Gastroesophageal sphincter (tissue), 3 donors: Measurements from ENCODE around the gene LRRC63.
"Not testable (repeated sequence)": the region's sequence is repeated elsewhere in the genome, so short reads cannot be mapped to it uniquely, and the experiment has no call there.

Experiments used
- CTCF ChIP-seq, 4 experiments: fragments of 200-600 bp in 2 of 4; fragments of 450-650 bp in 2 of 4; sonication (generic) in 1 of 4; IDR thresholded peaks; one replicate each; pipeline ENCODE4 v1.5.1; 2017 to 2019; ENCODE audit warnings: antibody characterized with exemption in 4 of 4, mild to moderate bottlenecking in 2 of 4, moderate library complexity in 2 of 4
- POLR2AphosphoS5 ChIP-seq: sonication (generic); formaldehyde crosslinking; IDR thresholded peaks from one replicate; pipeline ENCODE4 v1.6.1; 2017; ENCODE audit warnings: antibody characterized with exemption

- TF ChIP-seq CTCF (IDR thresholded peaks at IDR 0.05); POLR2AphosphoS5: not testable (repeated sequence)
Observed at GRCh38 chr13:46283912-46284824, 72.4 kb downstream of the LRRC63 start.
